CD4-positive, alpha-beta T cell treated with Interferon alpha-2 for 1 hour (primary cell): ENCODE results near the gene KCTD16.

Source experiments
- DNase-seq, 2 donors: peaks; one replicate each; pipeline ENCODE4 v3.0.0-alpha.2; 2020 to 2022

KCTD16 gene

DNA sequence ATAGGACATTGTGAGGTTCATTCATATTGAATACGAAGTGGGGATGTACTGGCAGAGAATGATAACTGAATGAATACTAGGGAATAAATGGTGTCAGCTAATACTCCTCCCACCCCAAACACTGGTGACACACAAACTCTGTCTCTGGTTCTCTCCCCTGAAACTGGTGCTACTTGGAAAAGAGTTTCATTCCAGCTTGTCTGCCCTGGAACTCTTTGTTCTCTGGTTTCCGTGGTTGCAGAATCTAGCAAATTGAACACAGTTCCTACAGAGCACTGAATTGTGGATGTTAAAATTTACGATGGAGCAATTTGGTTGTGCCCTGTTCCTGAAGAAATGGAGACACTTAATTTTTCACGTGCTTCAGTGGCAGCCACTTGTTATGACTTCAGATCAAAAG, 181.7 kb downstream of the KCTD16 start:
- no peak for DNase-seq

- no peak for DNase-seq
These were observed 182.2 kb downstream of the KCTD16 start for GRCh38 chr5:144352732-144353317.

DNA sequence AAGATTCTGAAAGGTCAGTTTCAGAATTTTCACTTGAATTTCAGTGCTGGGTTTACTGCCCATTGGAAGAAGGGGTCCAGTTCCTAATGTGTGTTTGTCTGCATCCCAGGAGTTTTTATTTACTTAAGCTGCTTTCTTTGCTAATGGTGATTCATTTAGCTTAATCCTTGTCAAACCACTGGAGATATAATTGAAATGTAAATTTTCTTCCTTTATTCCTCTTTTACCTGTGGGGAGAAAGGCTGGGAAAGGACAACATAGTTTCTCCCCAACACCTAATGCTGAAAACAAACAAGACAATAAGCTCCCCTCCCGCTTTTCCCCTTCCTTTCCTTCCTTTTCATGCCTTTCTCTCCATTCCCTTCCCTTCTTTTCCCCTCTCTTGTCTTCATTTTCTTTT, 185.8 kb downstream of the KCTD16 start:
- DNase-seq, result no peak

DNA sequence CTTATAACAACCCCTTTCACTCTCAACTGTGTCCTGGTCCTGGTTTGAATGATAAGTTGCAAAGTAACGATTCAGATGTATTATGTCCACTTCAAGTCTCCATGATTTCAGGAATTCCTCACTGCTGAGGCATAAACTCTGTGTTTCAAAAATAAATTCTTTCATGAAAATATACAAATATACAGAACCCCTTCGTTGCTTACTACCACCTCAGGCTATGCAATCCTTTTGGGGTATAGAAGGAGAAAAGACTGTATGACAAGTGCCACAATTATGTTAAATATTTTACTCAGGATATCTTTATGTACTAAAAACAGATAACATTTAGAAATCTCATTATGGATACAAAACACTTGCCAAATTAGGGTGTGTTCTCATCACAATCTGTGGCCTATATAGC, 190.7 kb downstream of the KCTD16 start:
- DNase-seq, result no peak

- DNase-seq, result no peak
These were observed 195.2 kb downstream of the KCTD16 start for GRCh38 chr5:144365885-144366284.

GRCh38 chr5:144367991-144368390, 197.3 kb downstream of the KCTD16 start:
- DNase-seq, result no peak

- DNase-seq, result no peak
These were observed 197.9 kb downstream of the KCTD16 start for GRCh38 chr5:144368556-144368955.

GRCh38 chr5:144369006-144369405, 198.3 kb downstream of the KCTD16 start:
- no peak for DNase-seq

GRCh38 chr5:144370273-144370672, 199.6 kb downstream of the KCTD16 start:
- DNase-seq, result no peak

GRCh38 chr5:144374637-144375036, 204.0 kb downstream of the KCTD16 start:
- DNase-seq, result no peak

- DNase-seq, result no peak
These were observed 206.5 kb downstream of the KCTD16 start for GRCh38 chr5:144377207-144377606.

DNA sequence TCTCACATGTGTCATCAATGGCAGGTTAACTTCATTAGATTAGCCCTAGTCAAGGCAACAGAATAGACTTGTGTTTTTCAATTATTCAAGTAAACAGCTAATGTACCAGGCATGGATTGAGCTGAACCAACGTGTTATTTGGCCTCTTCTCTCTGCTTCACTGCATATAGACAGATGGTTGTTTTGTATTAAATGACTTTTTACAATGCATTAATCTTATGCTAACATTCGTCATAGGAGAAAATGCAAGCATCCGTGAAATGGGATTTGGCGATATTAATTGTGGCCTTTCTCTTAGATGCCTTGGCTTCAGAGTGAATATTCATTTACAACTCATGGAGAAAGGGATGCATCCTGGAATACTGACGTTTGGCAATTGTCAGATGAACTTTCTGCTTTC, 208.0 kb downstream of the KCTD16 start:
- no peak for DNase-seq

GRCh38 chr5:144385597-144385996, 214.9 kb downstream of the KCTD16 start:
- DNase-seq, result no peak

DNA sequence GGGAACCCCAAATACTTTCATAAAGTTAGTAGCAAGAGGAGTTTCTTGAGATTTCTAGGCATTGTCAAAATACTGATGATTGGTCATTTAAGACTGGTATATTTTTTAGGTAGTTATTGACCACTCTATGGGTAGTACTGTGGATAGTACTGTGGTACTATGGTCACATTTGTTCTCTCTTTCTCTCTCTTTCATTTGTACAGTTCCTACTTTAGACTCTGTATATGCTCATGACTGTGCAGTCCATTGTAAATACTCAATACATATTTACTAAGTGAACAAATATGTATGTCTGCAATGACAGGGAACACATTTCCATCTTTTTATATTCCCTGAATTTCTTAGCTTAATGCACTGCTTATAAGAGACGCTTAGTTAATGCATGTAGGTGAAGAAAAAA, 215.6 kb downstream of the KCTD16 start:
- no peak for DNase-seq

DNA sequence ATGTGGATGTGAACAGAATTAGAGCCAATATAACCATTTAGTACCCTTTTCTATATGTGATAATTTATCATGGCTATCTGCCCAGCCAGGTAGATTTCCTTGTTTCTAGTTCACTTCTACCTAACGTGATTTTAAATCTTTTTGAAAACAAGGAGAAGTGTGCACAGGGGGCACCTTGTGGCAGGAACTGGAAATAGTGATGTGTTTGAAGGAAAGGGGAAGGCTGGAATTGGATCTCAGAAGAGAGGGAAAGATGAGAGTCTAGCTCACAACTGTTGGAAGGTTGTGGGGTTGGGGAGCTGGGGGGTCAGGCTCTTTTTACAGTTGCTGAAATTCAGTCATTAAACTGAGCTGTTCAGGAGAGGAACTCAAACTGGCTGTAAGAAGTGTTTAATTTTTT, 219.5 kb downstream of the KCTD16 start:
- no peak for DNase-seq

- DNase-seq, result no peak
These were observed 220.4 kb downstream of the KCTD16 start for GRCh38 chr5:144391044-144391443.

- no peak for DNase-seq
These were observed 223.2 kb downstream of the KCTD16 start for GRCh38 chr5:144393641-144394435.

DNA sequence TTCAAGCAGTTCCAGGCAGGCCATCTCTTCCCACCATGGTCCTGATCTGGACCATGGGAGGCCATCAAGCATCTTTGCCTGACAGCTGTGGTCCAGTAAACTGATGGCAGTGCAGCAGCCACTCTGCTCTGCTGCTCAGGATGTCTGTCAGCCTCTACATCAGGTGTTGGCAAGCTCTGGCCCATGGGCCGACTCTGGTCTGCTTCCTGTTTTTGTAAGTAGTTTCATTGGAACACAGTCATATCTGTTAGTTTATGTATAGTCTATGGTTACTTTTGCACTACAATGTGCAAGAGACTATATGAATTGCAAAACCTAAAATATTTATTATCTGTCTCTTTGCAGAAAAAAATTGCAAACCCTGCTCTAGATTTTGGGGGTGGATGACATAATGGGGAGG, 225.0 kb downstream of the KCTD16 start:
- DNase-seq, result no peak

- no peak for DNase-seq
These were observed 232.4 kb downstream of the KCTD16 start for GRCh38 chr5:144403058-144403457.

DNA sequence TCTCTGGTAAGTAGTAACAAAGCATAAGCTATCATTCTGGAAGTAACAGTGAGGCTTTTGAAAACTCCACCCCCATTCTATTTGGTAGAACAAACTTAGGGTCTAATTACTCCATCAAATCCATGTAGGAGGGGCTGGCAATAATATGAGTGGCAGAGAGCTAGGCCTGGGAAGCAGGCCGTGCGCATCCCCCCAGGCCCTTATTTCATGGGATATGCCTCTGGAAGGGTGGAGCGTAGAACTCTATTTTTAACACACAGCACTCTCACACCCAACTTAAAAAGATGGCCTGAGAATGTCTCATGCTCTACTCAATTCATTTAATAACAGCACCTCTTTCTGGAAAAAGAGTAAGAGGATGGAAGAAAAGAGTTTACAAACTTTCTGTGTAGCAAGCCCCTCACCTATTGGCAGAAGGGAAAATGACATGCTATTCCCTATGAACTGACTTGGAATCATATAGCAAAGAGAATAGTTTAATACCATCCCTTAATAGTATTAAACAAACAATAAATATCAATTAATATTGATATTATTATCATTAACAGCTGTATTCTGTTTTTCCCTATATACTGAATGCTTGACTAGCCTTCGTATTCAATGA, 233.2 kb downstream of the KCTD16 start:
- no peak for DNase-seq

- no peak for DNase-seq
These were observed 234.0 kb downstream of the KCTD16 start for GRCh38 chr5:144404672-144405071.

GRCh38 chr5:144405991-144406390, 235.3 kb downstream of the KCTD16 start:
- no peak for DNase-seq

DNA sequence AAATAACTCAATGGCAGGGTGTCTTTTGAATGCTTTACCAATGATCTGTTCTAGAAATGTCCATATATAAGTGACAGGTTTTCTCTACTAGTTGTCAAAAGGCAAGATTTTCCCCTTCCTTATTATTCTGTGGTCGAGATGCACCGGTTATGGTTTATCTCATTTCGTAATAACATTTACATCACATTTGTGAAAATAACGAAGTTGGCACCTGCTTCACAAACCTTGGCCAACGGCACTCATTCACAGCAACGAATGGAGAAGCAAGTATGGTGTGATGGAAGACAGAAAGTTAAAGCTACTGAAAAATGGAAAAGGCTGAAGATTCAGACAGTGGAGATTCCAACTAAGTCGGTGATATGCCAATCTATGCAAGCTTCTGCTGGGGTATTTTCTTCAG, 235.8 kb downstream of the KCTD16 start:
- DNase-seq, result no peak
